GM19328 (cell line): ENCODE measurements around the gene NEO1.

Experiments
- ATAC-seq: cut with Tn5 transposase; IDR thresholded peaks from one replicate; pipeline ENCODE4 v1.9.1; 2021; ENCODE audit warnings: mild to moderate bottlenecking, moderate library complexity; ENCODE audit not compliant: unreplicated experiment

NEO1 gene

GRCh38 chr15:73325191-73325861, 273.1 kb downstream of the NEO1 start:
- no peak for ATAC-seq

- no peak for ATAC-seq
Observed at GRCh38 chr15:73326157-73326556, 273.9 kb downstream of the NEO1 start.

- ATAC-seq = no peak
Observed at GRCh38 chr15:73328149-73328820, 276.0 kb downstream of the NEO1 start.

- no peak for ATAC-seq
Observed at GRCh38 chr15:73328981-73329380, 276.7 kb downstream of the NEO1 start.

GRCh38 chr15:73329501-73330200, 277.4 kb downstream of the NEO1 start:
- ATAC-seq = no peak

GRCh38 chr15:73330206-73331051, 278.2 kb downstream of the NEO1 start:
- ATAC-seq = no peak

GRCh38 chr15:73331501-73331900, 279.2 kb downstream of the NEO1 start:
- no peak for ATAC-seq

GRCh38 chr15:73331991-73332925, 280.0 kb downstream of the NEO1 start:
- ATAC-seq = no peak

GRCh38 chr15:73333001-73333400, 280.7 kb downstream of the NEO1 start:
- ATAC-seq = no peak

GRCh38 chr15:73334086-73334485, 281.8 kb downstream of the NEO1 start:
- ATAC-seq = no peak

- ATAC-seq = no peak
Observed at GRCh38 chr15:73335026-73335425, 282.8 kb downstream of the NEO1 start.

- ATAC-seq = no peak
Observed at GRCh38 chr15:73335471-73335870, 283.2 kb downstream of the NEO1 start.

- ATAC-seq = no peak
Observed at GRCh38 chr15:73336756-73337155, 284.5 kb downstream of the NEO1 start.

GRCh38 chr15:73337187-73337586, 284.9 kb downstream of the NEO1 start:
- ATAC-seq = no peak

GRCh38 chr15:73338058-73338457, 285.8 kb downstream of the NEO1 start:
- ATAC-seq = no peak

- no peak for ATAC-seq
Observed at GRCh38 chr15:73338606-73339374, 286.5 kb downstream of the NEO1 start.

GRCh38 chr15:73340502-73341192, 288.4 kb downstream of the NEO1 start:
- no peak for ATAC-seq

GRCh38 chr15:73341886-73342600, 289.8 kb downstream of the NEO1 start:
- ATAC-seq = no peak
